ENCODE measurements around the gene TTLL8.
A peak's percentile ranks its signal among the peaks of the same experiment; 100 is the strongest.
"Not testable (repeated sequence)": the region's sequence is repeated elsewhere in the genome, so short reads cannot be mapped to it uniquely, and the experiment has no call there.

TTLL8 gene

DNA sequence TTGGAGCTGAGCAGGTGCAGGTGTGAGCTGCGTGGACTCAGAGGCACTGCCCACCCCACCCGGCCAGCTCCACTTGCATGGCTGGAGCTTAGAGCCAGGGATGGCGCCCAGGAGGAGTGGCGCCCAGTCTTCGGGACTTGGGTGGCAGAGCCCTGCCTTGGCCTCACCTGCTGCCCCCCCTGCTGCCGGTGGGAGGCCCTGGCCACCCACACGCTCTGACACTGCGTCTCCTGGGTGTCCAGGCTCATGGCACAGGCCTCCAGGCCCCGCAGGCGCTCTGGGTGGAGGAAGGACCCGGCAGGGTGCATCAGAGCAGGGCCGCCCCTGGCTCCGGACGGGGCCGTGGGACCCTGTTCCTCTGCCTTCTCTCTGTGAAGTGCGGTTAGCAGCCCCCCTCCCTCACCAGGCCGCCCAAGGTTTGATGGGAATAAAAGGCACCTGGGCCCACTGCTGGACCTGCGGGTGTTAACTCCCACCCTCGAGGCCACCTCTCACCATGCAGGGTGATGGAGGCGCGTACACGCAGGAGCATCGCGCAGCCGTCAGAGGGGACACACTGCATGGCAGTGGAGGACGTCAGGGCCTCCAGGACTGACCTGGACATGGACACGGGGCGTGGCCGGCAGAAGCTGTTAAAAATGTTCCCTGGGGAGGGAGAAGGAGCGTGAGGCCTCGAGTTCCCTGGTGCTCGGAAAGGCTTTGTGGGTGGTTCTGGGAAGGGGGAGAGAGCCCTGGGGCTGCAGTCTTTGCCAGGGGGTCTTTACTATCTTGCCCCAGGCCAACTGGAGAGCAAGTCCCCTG is 57.3 kb downstream of the TTLL8 start:
- DNase-seq (ENCODE audit: low read depth), result no peak

DNA sequence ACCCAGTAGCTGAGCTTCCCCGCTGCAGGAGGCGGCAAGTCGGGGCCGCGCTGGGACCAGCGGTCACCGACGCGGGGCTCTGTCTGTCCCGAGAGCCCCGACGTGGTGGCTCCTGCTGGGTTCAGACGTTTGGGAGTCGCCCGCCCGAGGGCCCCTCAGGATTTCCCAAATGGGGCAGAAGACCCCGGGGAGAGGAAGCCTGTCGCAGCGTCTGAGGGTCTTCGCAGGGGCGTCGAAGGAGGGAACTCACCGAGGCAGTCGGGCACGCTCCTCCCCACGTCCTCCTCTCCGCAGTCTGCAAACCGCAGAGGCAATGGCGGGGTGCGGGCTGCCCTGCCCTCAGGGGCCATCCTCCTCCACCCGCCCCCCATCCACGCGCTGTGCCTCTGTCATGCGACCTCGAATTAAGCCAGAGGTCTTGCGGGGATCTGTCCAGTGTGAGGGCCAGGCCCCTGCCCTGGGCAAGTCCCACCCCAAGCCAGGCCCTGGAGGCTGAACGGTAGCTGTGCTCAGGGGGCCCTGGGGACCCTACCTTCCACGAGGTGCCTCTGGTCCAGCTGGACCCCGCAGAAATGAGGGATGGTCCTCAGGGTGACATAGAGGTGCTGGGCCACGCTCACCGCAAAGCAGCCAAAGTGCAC is 58.0 kb downstream of the TTLL8 start:
- no peak for DNase-seq (ENCODE audit: low read depth)

DNA sequence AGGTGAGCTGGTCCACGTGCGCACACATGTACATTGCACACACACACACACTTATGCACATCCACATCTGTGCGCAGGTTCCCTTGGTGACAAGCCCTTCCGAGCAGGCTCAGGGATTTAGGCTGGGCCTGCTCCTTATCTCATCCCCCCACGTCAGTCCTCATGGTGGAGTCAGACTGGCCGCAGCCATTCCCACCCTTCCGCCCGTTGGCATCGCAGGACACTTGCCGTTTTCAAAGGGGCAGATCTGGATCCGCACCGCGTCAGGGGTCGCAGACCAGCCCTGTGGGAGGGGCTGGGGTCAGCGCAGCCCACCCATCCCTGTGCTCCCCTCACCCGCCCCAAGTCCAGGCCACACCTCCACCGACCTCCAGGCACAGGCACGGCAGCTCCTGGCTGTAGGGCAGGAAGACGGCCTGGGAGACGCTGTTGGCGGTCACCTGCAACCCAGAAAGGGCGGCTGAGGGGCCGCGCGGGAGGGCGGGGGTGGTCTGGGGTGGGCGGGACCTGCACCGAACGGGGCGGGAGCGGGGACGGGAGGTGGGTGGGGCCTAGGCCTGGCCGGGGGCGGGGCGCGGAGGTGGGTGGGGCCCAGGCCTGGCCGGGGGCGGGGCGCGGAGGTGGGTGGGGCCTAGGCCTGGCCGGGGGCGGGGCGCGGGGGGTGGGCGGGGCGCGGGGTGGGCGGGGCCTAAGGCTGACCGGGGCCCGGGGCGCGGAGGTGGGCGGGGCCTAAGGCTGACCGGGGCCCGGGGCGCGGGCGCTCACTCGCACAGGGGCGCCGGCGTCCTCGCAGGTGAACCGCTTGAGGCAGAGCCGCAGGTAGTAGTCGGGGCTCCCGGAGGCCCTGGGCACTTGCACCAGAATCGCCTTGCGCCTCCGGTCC is 58.8 kb downstream of the TTLL8 start:
- no peak for DNase-seq (ENCODE audit: low read depth)

DNA sequence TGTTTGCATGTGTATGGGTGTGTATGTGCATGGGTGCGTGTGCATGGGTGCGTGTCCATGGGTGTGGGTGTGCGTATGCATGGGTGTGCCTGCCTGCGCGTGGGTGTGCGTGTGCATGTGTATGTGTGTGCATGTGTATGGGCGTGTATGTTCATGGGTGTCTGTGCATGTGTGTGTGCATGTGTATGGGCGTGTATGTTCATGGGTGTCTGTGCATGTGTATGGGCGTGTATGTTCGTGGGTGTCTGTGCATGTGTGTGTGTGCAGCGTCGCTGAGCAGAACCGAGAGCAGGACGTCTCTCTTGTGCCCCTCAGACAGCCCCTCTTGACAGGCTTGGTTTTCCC is 59.4 kb downstream of the TTLL8 start:
- no peak for DNase-seq (ENCODE audit: low read depth)

DNA sequence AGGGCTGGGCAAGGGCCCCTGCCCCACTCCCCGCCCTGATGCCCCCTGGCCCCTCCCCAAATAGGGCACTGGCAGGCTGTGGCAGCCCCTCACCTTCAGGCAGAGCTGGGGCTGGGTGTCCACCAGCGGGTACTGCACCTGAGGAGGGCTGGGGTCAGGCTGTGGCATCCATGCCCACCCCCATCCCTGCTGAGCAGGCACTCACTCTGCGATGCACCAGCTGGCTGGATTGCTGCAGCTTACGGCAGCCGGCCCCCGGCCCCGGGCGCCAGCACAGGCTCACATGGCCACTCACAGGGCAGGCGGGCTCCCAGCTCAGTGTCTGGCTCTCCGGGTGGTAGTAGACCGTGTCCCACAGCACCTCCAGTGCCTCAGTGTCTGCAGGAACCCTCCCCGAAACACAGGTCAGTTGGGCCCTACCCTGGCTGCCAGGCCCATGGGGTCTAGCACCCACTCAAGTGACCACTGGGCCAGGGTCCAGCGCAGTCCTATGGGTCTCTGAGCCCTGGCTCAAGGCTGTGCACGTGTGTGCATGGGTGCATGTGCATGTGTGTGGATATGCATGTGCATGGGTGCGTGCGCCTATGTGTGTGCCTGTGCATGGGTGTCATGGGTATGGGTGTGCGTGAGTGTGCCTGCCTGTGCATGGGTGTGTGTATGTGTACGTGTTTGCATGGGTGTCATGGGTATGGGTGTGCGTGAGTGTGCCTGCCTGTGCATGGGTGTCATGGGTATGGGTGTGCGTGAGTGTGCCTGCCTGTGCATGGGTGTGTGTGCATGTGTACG is 60.0 kb downstream of the TTLL8 start:
- DNase-seq (ENCODE audit: low read depth), result no peak

DNA sequence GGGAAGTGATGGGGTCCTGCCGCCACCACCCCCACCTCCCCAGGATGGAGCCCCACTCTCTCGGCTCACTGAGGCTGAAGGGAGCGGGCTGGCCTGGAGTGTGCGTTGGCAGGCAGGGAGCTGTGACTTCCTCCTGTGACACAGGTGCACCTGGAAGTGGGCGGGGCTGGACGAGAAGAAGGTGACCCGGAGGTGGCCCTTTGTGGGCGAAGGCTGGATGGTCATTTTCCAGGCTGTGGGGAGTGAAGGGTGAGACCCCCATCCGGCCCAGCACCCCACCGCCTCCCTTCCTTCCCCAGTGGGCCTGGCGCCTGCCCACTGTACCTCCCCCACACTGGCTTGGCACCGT is 60.9 kb downstream of the TTLL8 start:
- no peak for DNase-seq (ENCODE audit: low read depth)

DNA sequence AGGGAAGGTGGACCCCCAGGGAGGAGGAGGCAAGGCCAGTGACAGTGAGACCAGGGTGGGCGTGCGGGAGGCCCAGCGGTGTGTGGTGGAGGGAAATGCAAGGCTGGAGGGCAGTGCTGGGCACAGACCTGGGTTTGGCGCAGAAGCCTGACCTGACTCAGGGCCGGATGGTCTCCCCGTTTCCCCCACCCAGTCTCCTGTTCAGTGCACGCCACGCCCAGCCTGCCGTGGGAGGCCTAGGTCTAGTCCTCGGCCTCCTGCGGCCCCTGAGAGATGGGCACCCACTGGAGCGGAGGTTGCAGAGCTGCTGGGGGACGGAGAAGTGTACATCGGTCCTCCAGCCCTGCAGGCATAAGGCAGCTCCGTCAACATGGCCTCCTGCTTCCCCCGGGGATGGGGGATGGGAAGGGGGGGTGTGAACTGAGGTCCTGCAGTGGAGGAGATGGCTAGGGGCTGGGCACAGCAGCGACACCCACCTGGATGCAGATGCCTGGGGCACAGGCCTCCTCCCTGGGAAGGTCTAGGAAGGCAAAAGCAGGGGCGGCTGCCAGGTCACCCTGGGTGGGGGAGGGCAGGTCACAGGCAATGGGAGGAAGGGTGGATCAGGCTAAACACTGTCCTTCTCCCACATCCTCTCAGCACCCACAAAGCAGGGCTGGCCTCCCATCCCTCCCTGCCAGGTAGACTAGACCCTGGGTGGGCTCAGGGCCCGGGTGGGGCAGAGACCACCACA is 61.4 kb downstream of the TTLL8 start:
- no peak for DNase-seq (ENCODE audit: low read depth)

DNA sequence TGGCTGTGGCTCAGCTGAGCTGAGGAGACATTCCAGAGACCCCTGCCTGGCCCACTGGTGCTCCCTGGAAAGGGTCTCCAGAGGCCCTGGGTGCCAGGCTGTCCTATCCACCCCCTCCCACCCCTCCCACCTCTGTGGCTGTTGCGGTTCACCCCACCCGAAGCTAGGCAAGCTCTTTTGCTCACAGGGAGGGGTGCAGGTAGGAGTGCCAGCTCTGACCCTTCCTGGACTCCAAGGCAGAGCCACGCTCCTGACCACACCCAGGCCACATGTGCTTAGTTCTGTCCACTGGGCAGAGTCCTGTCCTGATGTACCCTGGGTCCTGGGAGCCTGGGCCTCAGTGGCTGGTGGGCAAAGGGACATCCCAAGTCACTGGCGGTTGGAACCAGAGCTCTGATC is 62.0 kb downstream of the TTLL8 start:
- no peak for DNase-seq (ENCODE audit: low read depth)

DNA sequence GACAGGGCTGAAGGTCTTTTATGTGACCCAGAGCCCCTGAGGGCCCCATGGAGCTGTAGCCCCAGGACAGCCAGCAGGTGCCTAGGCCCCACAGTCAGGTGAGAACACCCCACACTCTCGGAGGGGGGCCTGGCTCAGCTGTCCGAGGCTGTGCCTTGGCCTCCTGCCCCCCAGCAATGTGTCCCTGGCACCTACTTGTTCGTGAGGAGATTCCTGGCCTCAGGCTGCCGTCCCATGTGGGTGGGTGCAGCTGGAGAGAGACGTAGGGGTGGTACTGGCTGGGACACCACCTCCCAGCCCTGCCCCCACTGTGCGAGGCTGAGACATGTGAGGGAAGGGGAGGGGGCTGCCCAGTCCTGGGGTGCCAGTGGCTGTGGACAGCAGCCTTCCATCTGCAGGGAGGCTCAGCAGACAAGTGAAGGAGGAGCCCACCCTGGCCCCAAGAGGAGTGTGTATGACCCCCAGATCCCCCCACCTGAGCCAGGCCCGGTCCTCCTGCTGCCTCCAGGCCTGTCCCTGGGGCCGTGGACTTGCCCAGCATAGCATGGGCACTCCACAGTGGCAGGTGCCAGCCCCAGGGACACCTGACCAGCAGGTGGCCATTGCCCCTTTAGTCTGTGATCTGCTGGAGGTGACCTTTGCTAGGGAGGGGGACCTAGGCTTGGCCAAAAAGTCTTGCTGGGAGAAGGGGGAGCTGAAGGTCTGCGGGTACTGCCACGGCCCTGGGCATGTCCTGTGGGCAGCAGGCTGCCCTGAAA is 62.6 kb downstream of the TTLL8 start:
- DNase-seq (ENCODE audit: low read depth), result no peak

DNA sequence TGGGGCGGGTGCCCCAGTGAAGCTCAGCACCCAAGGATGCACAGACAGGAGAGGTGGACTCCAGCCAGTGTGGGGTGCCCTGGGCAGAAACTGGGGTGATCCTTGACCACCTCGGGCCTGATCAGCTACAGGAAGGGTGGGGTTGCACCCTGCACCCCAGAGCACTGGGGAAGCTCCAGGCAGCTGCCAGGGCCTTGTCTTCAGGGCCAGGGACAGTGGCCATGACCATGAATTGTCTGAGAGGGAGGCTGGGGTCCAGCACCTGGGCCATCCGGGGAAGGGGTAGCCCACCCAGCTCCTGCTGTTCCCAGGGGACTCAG is 63.1 kb downstream of the TTLL8 start:
- no peak for DNase-seq (ENCODE audit: low read depth)

DNA sequence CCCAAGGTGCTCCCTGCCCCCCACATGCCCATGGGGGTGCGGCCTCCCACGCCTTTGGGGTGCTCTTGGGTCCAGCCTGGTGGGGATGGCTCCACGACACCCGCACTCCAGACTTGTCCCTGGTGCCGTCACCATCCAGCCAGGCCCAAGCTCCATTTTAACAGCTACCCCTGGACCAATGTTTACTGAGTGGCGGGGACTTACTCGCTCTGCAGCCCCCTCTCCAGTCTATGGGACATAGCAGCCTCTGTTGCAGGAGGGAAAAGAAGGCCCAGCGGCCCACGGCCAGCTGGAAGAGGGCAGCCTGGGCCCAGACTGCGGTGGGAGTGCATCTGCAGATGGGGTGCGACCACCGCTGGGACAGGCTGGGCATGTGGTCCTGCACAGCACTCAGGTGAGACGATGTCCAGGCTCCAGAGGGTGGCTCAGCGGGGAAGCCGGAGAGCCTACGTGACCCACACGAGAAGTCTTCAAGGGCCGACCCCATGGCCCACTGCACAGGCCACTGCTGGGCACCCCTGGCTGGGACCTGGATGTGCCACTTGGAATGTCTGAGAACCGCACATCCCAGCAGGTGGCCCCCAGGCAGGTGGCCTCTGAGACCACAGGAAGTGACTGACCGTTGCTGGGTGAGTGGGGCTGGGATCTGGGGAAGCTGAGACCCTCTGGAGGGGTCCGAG is 63.6 kb downstream of the TTLL8 start:
- DNase-seq (ENCODE audit: low read depth), result no peak

DNA sequence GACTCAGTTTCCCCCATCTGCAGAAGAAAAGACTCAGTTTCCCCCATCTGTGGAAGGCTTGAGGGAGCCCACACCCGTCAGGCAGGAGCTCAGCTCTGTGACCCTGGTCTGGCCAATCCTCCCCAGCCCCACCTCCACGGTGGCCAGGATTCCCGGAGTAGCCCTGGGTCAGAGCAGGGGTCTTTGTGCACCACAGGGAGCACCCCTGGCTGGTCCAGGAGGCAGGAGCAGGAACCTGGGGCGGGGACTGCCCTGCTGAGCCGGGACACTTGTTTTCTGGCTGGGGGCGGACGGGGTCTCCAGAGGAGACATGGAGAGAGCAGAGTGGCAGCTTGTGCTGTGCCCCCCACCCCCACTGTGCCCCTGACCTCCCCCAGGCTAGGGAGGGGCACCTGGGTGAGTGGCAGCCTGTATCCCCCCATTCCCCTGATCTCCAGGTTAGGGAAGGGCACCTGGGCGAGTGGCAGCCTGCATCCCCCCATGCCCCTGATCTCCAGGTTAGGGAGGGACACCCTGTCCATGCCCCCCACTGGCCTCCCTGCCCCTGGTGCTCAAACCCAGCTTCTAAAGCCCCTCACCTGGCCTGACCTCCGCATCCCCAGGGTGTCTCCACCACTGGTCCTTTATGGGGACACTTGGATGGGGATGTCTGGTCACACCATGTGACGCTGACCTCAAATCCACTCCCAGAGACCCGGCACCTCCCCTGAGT is 64.3 kb downstream of the TTLL8 start:
- no peak for DNase-seq (ENCODE audit: low read depth)

DNA sequence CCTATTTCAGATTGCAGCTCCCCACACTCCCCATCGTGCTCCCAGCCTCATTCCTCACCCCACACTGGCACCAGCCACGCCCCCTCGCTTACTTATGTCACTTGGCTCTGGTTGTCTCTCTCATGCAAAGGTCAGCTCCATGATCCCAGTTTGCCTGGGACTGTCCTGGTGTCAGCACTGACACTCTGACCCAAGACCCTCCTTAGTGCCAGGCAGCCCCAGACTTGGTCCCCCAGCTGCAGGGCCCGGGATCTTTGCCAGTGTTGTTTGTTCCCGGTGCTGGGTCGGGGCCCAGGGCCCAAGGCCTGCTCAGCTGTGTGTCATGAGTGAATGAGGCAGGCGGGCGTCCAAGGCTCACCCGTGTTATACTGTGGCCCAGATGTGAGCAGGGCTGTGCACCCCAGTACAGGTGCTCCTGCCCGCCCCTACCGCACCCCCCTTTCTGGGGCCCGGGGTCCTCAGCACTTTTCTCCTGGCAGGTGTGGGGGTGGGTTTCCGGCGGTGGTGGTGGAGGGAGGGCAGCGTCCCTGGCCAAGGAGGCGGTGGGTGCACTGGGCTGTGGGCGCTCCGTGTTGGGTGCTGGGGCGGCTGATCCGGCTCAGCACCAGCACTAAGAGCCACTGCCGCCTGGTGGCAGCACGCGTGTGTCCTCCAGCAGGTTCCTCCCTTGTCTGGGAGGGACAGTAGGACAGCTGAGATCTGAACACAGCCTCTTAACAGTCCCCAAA is 65.0 kb downstream of the TTLL8 start:
- DNase-seq (ENCODE audit: low read depth), result peak; percentile 41

DNA sequence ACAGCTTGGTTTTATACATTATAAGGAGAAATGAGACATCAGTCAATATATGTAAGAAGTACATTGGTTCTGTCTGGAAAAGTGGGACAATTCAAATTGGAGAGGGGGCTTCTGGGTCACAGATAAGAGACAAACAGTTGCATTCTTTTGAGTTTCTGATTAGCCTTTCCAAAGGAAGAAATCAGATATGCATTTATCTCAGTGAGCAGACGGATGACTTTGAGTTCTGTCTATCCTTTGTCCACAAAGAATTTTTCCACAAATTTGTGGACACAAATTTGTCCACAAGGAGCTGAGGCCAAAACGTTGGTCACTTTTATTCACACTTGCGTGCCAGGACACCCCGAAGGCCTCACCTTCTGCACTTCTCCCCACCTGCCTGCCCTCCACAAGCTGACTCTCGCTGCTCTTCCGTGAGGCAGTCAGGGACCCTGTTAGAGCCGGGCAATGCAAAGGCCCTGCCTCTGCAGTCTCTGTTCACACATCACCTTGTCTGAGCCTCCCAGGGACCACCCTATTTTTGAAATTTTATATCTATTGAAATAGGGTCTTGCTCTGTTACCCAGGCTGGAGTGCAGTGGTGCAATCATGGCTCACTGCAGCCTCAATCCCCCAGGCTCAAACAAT is 66.1 kb downstream of the TTLL8 start:
- no peak for DNase-seq (ENCODE audit: low read depth)

DNA sequence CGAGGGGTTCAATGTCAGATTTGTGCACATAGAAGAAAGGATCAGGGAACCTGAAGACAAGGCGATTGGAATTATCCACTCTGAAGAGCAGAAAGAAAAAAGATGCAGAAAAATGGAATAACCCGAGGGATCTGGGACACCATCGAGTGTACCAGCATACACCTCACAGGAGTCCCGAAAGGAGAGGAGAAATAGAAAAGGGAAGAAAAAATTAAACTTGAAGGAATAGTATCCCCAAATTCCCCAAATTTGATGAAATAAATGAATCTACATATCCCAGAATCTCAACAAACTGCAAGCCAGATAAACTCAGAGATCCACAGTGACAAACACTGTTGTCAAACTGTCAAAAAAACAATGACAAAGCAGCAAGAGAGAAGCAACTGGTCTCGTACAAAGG is 66.9 kb downstream of the TTLL8 start:
- no peak for DNase-seq (ENCODE audit: low read depth)

DNA sequence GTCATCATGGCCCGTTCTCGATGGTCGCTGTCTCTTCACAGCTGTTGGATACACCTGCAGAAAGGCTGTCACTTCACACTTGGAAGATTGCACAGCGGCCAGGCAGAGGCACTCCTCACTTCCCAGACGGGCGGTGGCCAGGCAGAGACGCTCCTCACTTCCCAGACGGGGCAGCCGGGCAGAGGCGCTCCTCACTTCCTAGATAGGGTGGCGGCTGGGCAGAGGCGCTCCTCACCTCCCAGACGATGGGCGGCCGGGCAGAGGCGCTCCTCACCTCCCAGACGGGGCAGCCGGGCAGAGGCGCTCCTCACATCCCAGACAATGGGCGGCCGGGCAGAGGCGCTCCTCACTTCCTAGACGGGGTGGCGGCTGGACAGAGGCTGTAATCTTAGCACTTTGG is 68.3 kb downstream of the TTLL8 start:
- not testable (repeated sequence) for DNase-seq (ENCODE audit: low read depth)

DNA sequence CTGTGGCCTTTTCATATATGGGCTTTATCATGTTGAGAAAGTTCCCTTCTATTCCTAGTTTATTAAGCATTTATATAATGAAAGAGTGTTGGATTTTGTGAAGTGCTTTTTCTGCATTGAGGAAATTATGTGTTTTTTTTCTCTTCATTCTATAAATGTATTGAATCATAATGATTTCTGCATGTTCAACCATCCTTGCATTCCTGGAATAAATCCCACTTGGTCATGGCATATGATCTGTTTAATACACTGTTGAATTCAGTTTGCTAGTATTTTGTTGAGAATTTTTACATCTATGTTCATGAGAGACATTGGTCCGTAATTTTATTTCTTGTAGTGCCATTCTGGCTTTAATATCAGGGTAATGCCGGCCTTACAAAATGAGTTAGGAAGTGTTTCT is 71.8 kb downstream of the TTLL8 start:
- no peak for DNase-seq (ENCODE audit: low read depth)
